ENCODE measurements around the gene AGBL4. TPM values are rescaled to one million over a fixed set of nuclear protein-coding genes. Genes with fewer than 3 reads are reported as not detected.

Gene AGBL4
- total RNA-seq, 1 experiment from 2014 or later, result not detected

- intact Hi-C loops (cut with micrococcal nuclease; ENCODE audit: unreplicated experiment), result no loop called here
- H3K27ac Mint-ChIP-seq (ENCODE audit: unreplicated experiment), result no peak overlapping the region
- no peaks in the 10 kb centered on the region for H3K9me3 Mint-ChIP-seq (ENCODE audit: unreplicated experiment)
- no peaks in the 10 kb centered on the region for H3K36me3 Mint-ChIP-seq (ENCODE audit: insufficient read depth, unreplicated experiment)
- Histone ChIP-seq H3K36me3 (ENCODE audit: control insufficient read depth, insufficient read depth, low read length) (no peaks in the 10 kb centered on the region), H3K27me3 (replicated peaks; ENCODE audit: control insufficient read depth, insufficient read depth, low read length) (no peaks in the 10 kb centered on the region), H3K4me1 (no peaks in the 10 kb centered on the region), H3K4me3 (ENCODE audit: low read depth, low read length) (no peak overlapping the region), H3K9me3 (no peaks in the 10 kb centered on the region)
- POLR2A ChIA-PET, result no interaction called here
- H3K27me3 Mint-ChIP-seq (ENCODE audit: insufficient read depth, unreplicated experiment), result no peaks in the 10 kb centered on the region
- CTCF ChIA-PET, result no interaction called here
- no TSS peak for BruUV-seq (replicated peaks)
- H3K4me1 Mint-ChIP-seq (ENCODE audit: low read depth, unreplicated experiment), result peaks cover 6% of the 10 kb centered on the region
- no peak for DNase-seq
- H3K4me3 Mint-ChIP-seq (ENCODE audit: unreplicated experiment), result no peak overlapping the region
- no peak for TF ChIP-seq CTCF (IDR thresholded peaks at IDR 0.05; ENCODE audit: insufficient read depth in 1 of 2, low read depth in 1 of 2, low read length in 1 of 2, severe bottlenecking in 1 of 2, unreplicated experiment in 1 of 2)
Measured at GRCh38 chr1:48790397-48790796, 1233.4 kb downstream of the AGBL4 start.

- ChIA-PET POLR2A (no interaction called here), CTCF (no interaction called here)
- peaks cover 6% of the 10 kb centered on the region for H3K4me1 Mint-ChIP-seq (ENCODE audit: low read depth, unreplicated experiment)
- no peaks in the 10 kb centered on the region for H3K36me3 Mint-ChIP-seq (ENCODE audit: insufficient read depth, unreplicated experiment)
- Histone ChIP-seq H3K36me3 (ENCODE audit: control insufficient read depth, insufficient read depth, low read length) (no peaks in the 10 kb centered on the region), H3K9me3 (no peaks in the 10 kb centered on the region), H3K4me1 (no peaks in the 10 kb centered on the region), H3K4me3 (ENCODE audit: low read depth, low read length) (no peak overlapping the region), H3K27me3 (replicated peaks; ENCODE audit: control insufficient read depth, insufficient read depth, low read length) (no peaks in the 10 kb centered on the region)
- TF ChIP-seq CTCF (IDR thresholded peaks at IDR 0.05; ENCODE audit: insufficient read depth in 1 of 2, low read depth in 1 of 2, low read length in 1 of 2, severe bottlenecking in 1 of 2, unreplicated experiment in 1 of 2), result no peak
- no peaks in the 10 kb centered on the region for H3K9me3 Mint-ChIP-seq (ENCODE audit: unreplicated experiment)
- no TSS peak for BruUV-seq (replicated peaks)
- H3K4me3 Mint-ChIP-seq (ENCODE audit: unreplicated experiment), result no peak overlapping the region
- intact Hi-C loops (cut with micrococcal nuclease; ENCODE audit: unreplicated experiment), result no loop called here
- H3K27ac Mint-ChIP-seq (ENCODE audit: unreplicated experiment), result no peak overlapping the region
- no peaks in the 10 kb centered on the region for H3K27me3 Mint-ChIP-seq (ENCODE audit: insufficient read depth, unreplicated experiment)
- no peak for DNase-seq
Measured at GRCh38 chr1:48789903-48790302, 1233.9 kb downstream of the AGBL4 start.

- no peaks in the 10 kb centered on the region for H3K9me3 ChIP-seq
- H3K4me1 Mint-ChIP-seq (ENCODE audit: low read depth, unreplicated experiment), result no peaks in the 10 kb centered on the region
- no peak for TF ChIP-seq CTCF (IDR thresholded peaks at IDR 0.05; ENCODE audit: insufficient read depth in 1 of 2, low read depth in 1 of 2, low read length in 1 of 2, severe bottlenecking in 1 of 2, unreplicated experiment in 1 of 2)
- no peak overlapping the region for H3K4me3 Mint-ChIP-seq (ENCODE audit: unreplicated experiment)
- no peak overlapping the region for H3K27ac Mint-ChIP-seq (ENCODE audit: unreplicated experiment)
- POLR2A ChIA-PET, result no interaction called here
- H3K27me3 ChIP-seq (replicated peaks; ENCODE audit: control insufficient read depth, insufficient read depth, low read length), result no peaks in the 10 kb centered on the region
- no peak overlapping the region for H3K4me3 ChIP-seq (ENCODE audit: low read depth, low read length)
- DNase-seq, result no peak
- no peaks in the 10 kb centered on the region for H3K27me3 Mint-ChIP-seq (ENCODE audit: insufficient read depth, unreplicated experiment)
- H3K9me3 Mint-ChIP-seq (ENCODE audit: unreplicated experiment), result no peaks in the 10 kb centered on the region
- no peaks in the 10 kb centered on the region for H3K36me3 Mint-ChIP-seq (ENCODE audit: insufficient read depth, unreplicated experiment)
- intact Hi-C loops (cut with micrococcal nuclease; ENCODE audit: unreplicated experiment), result no loop called here
- CTCF ChIA-PET, result no interaction called here
- H3K36me3 ChIP-seq (ENCODE audit: control insufficient read depth, insufficient read depth, low read length), result no peaks in the 10 kb centered on the region
- BruUV-seq (replicated peaks), result no TSS peak
- H3K4me1 ChIP-seq, result no peaks in the 10 kb centered on the region
Measured at GRCh38 chr1:48785869-48786268, 1237.9 kb downstream of the AGBL4 start.
